ENCODE data around the gene SFRP5.

Gene SFRP5

GRCh38 chr10:97785731-97786130 is 13.9 kb upstream of the SFRP5 start:
- no peak for DNase-seq (ENCODE audit: low spot score)

- DNase-seq (ENCODE audit: low spot score): no peak
These were observed 13.4 kb upstream of the SFRP5 start for GRCh38 chr10:97785231-97785630.

GRCh38 chr10:97784200-97784810 is 12.5 kb upstream of the SFRP5 start:
- DNase-seq (ENCODE audit: low spot score): no peak

- no peak for DNase-seq (ENCODE audit: low spot score)
These were observed 10.8 kb upstream of the SFRP5 start for GRCh38 chr10:97782455-97783228.

- no peak for DNase-seq (ENCODE audit: low spot score)
These were observed 10.0 kb upstream of the SFRP5 start for GRCh38 chr10:97781618-97782331.

- DNase-seq (ENCODE audit: low spot score): no peak
These were observed 9.2 kb upstream of the SFRP5 start for GRCh38 chr10:97780841-97781617.

- DNase-seq (ENCODE audit: low spot score): no peak
These were observed 8.2 kb upstream of the SFRP5 start for GRCh38 chr10:97779975-97780374.

GRCh38 chr10:97779492-97779891 is 7.7 kb upstream of the SFRP5 start:
- DNase-seq (ENCODE audit: low spot score): no peak

- DNase-seq (ENCODE audit: low spot score): no peak
These were observed 6.9 kb upstream of the SFRP5 start for GRCh38 chr10:97778452-97779302.

GRCh38 chr10:97777143-97777542 is 5.3 kb upstream of the SFRP5 start:
- DNase-seq (ENCODE audit: low spot score): no peak

- DNase-seq (ENCODE audit: low spot score): no peak
These were observed 3.1 kb upstream of the SFRP5 start for GRCh38 chr10:97774811-97775294.

- no peak for DNase-seq (ENCODE audit: low spot score)
These were observed 1.3 kb upstream of the SFRP5 start for GRCh38 chr10:97773096-97773495.

- peak; percentile 54 for DNase-seq (ENCODE audit: low spot score)
These were observed 526 bp downstream of the SFRP5 start for GRCh38 chr10:97771055-97771891.

GRCh38 chr10:97770255-97770654 is 1.5 kb downstream of the SFRP5 start:
- DNase-seq (ENCODE audit: low spot score): no peak

- no peak for DNase-seq (ENCODE audit: low spot score)
These were observed 3.2 kb downstream of the SFRP5 start for GRCh38 chr10:97768322-97769315.

- DNase-seq (ENCODE audit: low spot score): no peak
These were observed 4.5 kb downstream of the SFRP5 start for GRCh38 chr10:97766996-97767924.

GRCh38 chr10:97766106-97766810 is 5.5 kb downstream of the SFRP5 start:
- no peak for DNase-seq (ENCODE audit: low spot score)

Measured in AG08396 (cell line).